ENCODE measurements around the gene RTN1.

The RTN1 gene

GRCh38 chr14:59785629-59786028, 84.9 kb downstream of the RTN1 start:
- FAIRE-seq, result no peak

DNA sequence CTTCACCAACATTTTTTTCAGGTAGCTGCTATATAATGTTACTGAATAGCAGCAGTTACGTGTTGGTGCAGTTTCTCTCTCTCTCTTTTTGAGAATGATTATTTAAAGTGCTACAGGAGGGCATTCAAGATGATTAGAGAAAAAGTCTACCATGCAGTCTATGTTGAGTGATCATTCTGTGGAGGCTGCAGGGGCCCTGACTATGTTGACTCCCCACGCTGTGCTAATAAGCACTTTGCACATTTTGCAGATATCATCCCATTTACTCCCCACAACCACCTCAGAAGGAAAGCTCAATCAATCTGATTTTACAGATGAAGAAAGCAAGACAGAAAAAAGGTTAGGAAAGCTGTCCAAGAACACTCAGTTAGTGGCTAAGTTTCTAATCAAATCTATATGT, 87.8 kb downstream of the RTN1 start:
- no peak for FAIRE-seq

DNA sequence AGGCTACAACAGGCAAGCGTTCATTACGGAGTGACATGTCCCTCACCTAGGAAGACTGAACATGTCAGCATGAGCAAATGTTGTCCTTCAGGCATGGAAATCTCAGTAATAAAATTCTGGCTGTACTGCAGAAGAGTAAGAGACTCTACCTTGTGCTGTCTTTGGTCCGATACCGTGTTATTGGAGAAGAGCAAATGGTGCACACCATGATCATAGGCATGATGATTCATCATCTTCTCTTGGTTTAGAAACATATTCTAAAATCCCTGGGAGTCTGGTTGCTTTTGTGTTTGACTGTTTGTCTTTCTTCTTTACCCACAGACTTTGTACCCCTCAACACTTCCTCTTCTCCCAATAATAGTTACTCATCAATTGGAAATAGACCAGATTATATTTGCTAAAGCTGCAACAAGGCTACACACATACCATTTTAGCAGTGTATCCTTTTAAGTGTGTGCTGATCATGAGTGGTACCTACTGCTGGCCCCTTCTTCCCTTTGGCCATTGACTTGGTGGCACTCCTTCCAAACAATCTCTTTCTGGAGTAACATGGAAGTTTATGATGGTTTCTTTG, 93.5 kb downstream of the RTN1 start:
- FAIRE-seq, result no peak

DNA sequence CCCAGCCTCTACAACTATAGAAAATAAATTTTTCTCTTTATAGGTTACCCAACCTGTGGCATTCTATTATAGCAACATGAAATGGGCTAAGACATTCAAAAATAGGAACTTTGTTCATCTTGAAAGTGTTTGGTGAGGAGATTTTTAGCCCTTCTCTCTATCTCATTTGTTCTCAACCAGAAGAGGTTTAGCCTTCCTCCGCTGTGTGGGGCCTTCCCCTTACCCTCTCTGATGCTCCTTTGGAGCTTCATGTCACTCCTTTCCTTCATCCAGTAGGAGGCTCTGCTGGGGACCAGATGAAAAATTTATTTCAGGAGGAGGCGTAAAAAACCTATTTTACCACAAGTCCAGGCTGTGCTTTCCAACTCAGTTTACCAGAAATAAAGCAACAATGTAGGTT, 94.1 kb downstream of the RTN1 start:
- FAIRE-seq, result no peak

GRCh38 chr14:59772233-59772632, 98.3 kb downstream of the RTN1 start:
- FAIRE-seq, result no peak

GRCh38 chr14:59771577-59771976, 99.0 kb downstream of the RTN1 start:
- no peak for FAIRE-seq

- FAIRE-seq, result no peak
These were observed 101.0 kb downstream of the RTN1 start for GRCh38 chr14:59769586-59769985.

GRCh38 chr14:59768855-59769375, 101.7 kb downstream of the RTN1 start:
- no peak for FAIRE-seq

GRCh38 chr14:59761851-59762250, 108.7 kb downstream of the RTN1 start:
- no peak for FAIRE-seq

- no peak for FAIRE-seq
These were observed 115.0 kb downstream of the RTN1 start for GRCh38 chr14:59755409-59756135.

DNA sequence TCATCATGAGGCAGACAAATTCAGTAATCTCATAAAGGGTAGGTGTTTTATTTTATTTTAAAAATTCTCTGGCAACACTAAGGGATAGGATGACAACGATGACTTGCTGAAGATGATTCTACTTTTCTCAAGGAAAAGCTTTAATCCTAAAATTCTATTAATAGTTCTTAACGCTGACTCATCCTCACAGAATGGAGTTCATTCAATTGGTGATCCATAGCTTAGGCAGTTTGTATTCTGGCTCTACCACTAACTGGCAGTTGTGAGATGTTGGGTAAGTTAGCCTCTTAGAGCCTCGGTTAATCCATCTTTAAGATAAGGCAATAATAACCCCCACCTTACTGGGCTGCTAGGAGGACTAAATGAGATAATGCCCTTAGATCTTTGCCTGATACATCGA, 116.3 kb downstream of the RTN1 start:
- FAIRE-seq, result no peak

GRCh38 chr14:59753512-59753911, 117.1 kb downstream of the RTN1 start:
- FAIRE-seq, result no peak

DNA sequence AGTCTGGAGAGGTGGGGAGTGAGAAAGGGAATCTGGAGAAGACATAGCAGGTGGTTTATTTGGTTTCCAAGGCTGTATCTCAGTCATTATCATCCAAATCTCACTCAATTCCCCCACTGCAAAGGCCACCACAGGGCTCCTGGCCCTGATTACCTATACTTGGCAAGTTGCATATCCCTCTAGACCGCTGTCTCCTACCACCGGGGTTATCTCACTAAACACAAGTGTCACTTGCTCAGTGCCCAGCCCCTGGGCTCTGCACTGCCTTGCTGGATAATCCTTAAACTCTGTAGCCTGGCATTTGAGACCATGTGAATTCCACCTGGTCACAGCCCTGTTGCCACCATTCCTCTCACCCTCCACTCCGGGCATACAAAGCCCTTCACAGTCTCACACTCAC, 119.0 kb downstream of the RTN1 start:
- no peak for FAIRE-seq

DNA sequence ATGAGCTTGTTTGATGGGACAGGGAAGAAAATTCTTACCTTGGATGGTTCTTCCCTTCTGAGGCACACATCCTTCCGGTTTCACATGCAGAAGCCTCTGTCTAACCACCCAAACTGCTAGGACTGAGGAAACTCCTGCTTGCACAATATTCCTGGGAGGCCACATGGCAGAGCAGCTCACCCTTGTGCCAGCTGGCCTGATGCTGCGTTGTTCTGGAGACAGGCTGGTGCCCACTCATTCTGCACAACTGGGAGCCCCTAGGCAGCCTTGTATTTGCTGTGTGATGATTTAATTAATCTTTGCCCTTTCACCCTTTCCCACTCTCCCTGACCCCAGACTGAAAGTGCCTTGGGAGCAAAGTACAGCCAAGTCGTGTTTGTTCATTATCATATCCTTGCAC, 130.8 kb downstream of the RTN1 start:
- FAIRE-seq, result no peak

- FAIRE-seq, result no peak
These were observed 142.3 kb downstream of the RTN1 start for GRCh38 chr14:59728304-59728703.

DNA sequence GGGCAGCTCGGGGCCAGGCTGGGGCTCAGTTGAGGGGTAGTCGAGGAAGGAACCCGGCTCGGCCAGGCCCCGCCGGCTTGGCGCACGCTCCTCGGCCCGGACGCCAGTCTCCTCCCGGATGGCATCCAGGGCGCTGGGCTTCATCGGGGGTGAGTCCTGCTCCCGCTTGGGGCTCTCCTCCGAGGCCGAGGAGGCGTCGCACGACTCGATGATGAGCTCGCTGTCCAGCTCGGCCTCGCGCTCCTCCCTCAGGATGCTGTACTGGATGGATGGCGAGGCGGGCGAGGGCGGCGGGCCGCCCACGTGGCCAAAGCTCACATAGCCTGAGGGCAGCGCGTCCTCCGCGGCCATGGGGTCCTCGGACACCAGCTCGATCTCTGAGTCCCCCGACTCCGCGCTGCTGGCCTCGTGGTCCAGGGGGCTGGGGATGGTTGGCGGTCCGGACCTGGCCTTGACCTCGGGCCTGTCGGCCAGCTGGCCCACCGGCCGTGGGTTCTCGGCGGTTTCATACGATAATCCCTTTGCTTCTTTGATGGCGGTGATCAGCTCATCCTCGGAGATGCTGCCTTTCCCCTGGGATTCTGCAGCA, 143.4 kb downstream of the RTN1 start:
- FAIRE-seq, result no peak

GRCh38 chr14:59711080-59711479, 159.5 kb downstream of the RTN1 start:
- no peak for FAIRE-seq

DNA sequence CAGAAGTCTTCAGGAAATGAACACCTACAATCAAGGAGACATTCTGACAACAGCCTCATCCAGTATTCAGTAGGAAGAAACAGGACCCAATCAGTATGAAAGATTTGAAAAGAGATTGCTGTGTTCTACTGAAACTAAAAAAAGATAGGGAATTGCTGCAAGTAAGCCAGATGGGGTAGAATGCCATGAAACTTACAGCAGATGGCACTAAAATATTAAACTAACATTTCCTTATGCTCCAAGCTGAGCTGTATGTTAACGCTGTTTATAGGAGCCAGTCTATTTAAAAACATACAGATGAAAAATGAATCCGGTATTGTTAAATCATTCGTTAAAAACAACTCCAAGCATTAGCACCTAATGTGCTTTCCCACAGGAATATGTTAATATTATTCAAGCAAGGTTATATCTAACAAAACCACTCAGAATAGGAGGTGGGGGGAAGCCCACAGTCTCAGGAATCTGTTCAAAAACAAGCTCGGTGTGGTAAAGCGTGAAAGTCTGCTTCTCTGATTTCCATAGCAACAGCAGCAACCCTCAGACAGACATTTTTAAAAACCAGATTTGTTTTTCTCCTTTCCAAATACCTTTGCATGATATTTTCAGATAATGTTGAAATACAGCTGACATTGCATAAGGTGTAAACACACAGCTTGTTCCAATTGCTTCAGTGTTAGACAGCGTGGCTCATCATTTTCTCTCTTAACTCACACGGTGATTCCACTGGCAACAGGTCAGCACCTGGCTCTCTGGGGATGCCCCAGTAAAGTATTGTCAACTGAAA, 162.6 kb downstream of the RTN1 start:
- no peak for FAIRE-seq

DNA sequence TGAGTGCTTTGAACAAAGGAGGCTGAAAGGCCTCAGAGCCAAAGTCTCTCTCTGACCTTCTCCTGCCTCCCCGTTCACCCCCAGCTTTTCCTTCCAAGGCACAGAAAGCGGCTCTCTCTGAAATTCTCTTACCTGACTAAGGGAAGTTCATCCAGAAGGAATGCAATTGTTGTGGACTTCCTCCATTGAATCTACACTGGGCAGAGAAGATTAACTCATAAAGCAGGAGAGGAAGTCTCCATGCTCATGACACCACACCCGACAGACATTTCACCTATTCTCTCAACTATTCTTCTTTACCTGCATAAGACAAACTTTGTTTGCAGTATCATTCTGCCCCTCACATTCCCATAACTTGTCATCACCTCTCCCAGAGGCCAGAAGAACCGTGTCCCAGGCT, 164.7 kb downstream of the RTN1 start:
- no peak for FAIRE-seq

GRCh38 chr14:59705245-59705644, 165.3 kb downstream of the RTN1 start:
- FAIRE-seq, result no peak

DNA sequence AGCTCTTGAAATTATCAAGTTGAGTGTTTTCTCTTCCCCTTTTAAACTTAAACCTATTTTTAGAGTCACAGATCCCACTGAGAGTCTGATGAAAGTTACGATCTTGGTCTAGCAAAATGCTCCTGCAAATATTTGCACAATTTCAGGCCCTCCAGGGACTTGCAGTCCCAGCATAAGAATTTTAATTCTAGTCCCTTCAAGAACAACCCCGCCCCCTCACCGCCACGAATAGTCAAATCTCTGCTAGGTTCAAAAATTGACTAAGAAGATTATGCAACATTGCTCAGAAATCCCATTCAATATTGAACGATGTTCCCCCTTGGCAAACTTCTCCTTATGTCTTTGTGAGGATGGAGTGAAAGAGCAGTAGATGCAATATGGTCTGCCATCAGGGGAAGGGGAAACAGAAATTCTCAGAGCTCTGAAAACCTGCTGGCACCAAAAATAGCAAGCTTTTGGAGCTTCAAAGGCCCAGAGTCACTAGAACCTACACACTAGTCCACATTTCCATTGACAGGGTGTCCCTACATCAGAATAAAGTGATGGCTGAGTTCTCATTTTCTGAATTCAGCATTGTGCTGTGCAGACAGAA, 166.4 kb downstream of the RTN1 start:
- no peak for FAIRE-seq

- no peak for FAIRE-seq
These were observed 171.1 kb downstream of the RTN1 start for GRCh38 chr14:59699442-59699841.

GRCh38 chr14:59698793-59699192, 171.8 kb downstream of the RTN1 start:
- no peak for FAIRE-seq
